Mesenchymal stem cell (in vitro differentiated cells and primary cell): ENCODE data around the gene RABGAP1L.
"Not testable (repeated sequence)": the region's sequence is repeated elsewhere in the genome, so short reads cannot be mapped to it uniquely, and the experiment has no call there.

Source experiments
- DNase-seq: peaks from one replicate; pipeline ENCODE4 v3.0.0-alpha.2; 2013
- H2AFZ ChIP-seq: one replicate; pipeline ENCODE4 v1.6.1; 2013; ENCODE audit warnings: low read depth, mild to moderate bottlenecking, control low read depth, inconsistent platforms, low read length, moderate library complexity
- H2AK5ac ChIP-seq: 2 replicates; pipeline ENCODE4 v1.6.1; 2013; ENCODE audit warnings: low read length, moderate library complexity, mild to moderate bottlenecking, inconsistent platforms; ENCODE audit not compliant: severe bottlenecking
- H2BK120ac ChIP-seq: one replicate; pipeline ENCODE4 v1.6.1; 2013; ENCODE audit warnings: low read depth, mild to moderate bottlenecking, inconsistent platforms, low read length, moderate library complexity
- H2BK12ac ChIP-seq, 2 experiments: one replicate each; pipeline ENCODE4 v1.6.1; 2013; ENCODE audit warnings: inconsistent platforms in 2 of 2, low read length in 2 of 2, mild to moderate bottlenecking in 2 of 2, moderate library complexity in 2 of 2, control low read depth in 1 of 2
- H2BK15ac ChIP-seq: one replicate; pipeline ENCODE4 v1.6.1; 2013; ENCODE audit warnings: mild to moderate bottlenecking, low read depth, inconsistent platforms; ENCODE audit not compliant: poor library complexity, severe bottlenecking
- H2BK5ac ChIP-seq: 2 replicates; pipeline ENCODE4 v1.6.1; 2013; ENCODE audit warnings: low read depth, mild to moderate bottlenecking, low read length, control low read depth, inconsistent platforms; ENCODE audit not compliant: poor library complexity, severe bottlenecking
- H3K14ac ChIP-seq, 2 experiments: one replicate each; pipeline ENCODE4 v1.6.1; 2013; ENCODE audit warnings: inconsistent platforms in 2 of 2, low read length in 2 of 2, control low read depth in 1 of 2, mild to moderate bottlenecking in 1 of 2, moderate library complexity in 1 of 2
- H3K18ac ChIP-seq, 2 experiments: one replicate each; pipeline ENCODE4 v1.6.1; 2013; ENCODE audit warnings: inconsistent platforms in 2 of 2, low read length in 2 of 2, control low read depth in 1 of 2, low read depth in 1 of 2, mild to moderate bottlenecking in 1 of 2
- H3K23ac ChIP-seq, 2 experiments: one replicate each; pipeline ENCODE4 v1.6.1; 2013; ENCODE audit warnings: inconsistent platforms in 2 of 2, low read length in 2 of 2, mild to moderate bottlenecking in 2 of 2, moderate library complexity in 2 of 2, control low read depth in 1 of 2
- H3K27ac ChIP-seq: 2 replicates; pipeline ENCODE4 v1.5.1; 2013; ENCODE audit warnings: mild to moderate bottlenecking, moderate library complexity, low read length, control low read depth, inconsistent platforms; ENCODE audit not compliant: poor library complexity, severe bottlenecking
- H3K27me3 ChIP-seq, 2 experiments: 2 replicates each; pipeline versions ENCODE4 v1.6.1 to v1.7.0; 2013; ENCODE audit warnings: low read length in 2 of 2, mild to moderate bottlenecking in 2 of 2, moderate library complexity in 2 of 2, control low read depth in 1 of 2, inconsistent platforms in 1 of 2; ENCODE audit not compliant: control insufficient read depth in 1 of 2, insufficient read depth in 1 of 2
- H3K36me3 ChIP-seq, 2 experiments: 2 replicates each; pipeline versions ENCODE4 v1.6.1 to v1.7.0; 2013; ENCODE audit warnings: low read length in 2 of 2, control low read depth in 1 of 2, inconsistent platforms in 1 of 2, low read depth in 1 of 2, mild to moderate bottlenecking in 1 of 2; ENCODE audit not compliant: insufficient read depth in 2 of 2, control insufficient read depth in 1 of 2
- H3K4ac ChIP-seq, 2 experiments: one replicate each; pipeline ENCODE4 v1.6.1; 2013; ENCODE audit warnings: inconsistent platforms in 2 of 2, low read length in 2 of 2, mild to moderate bottlenecking in 2 of 2, moderate library complexity in 2 of 2, control low read depth in 1 of 2, low read depth in 1 of 2
- H3K4me1 ChIP-seq: 2 replicates; pipeline ENCODE4 v1.6.1; 2013; ENCODE audit warnings: low read depth, low read length, control low read depth; ENCODE audit not compliant: control insufficient read depth, insufficient read depth
- H3K4me2 ChIP-seq: 2 replicates; pipeline ENCODE4 v1.6.1; 2013; ENCODE audit warnings: low read length, mild to moderate bottlenecking, inconsistent platforms; ENCODE audit not compliant: poor library complexity, severe bottlenecking
- H3K4me3 ChIP-seq, 2 experiments: 2 replicates each; pipeline versions ENCODE4 v1.5.1 to v1.7.0; 2013; ENCODE audit warnings: low read length in 2 of 2, mild to moderate bottlenecking in 2 of 2, control low read depth in 1 of 2, low read depth in 1 of 2; ENCODE audit not compliant: insufficient read depth in 1 of 2
- H3K79me1 ChIP-seq: replicated peaks from 2 replicates; pipeline ENCODE4 v1.6.1; 2013; ENCODE audit warnings: mild to moderate bottlenecking, control low read depth, low read length, inconsistent platforms; ENCODE audit not compliant: poor library complexity, severe bottlenecking
- H3K9ac ChIP-seq: 2 replicates; pipeline ENCODE4 v1.7.0; 2013; ENCODE audit warnings: mild to moderate bottlenecking, low read length, moderate library complexity
- H3K9me3 ChIP-seq: 2 replicates; pipeline ENCODE4 v1.7.0; 2013; ENCODE audit warnings: mild to moderate bottlenecking, low read length; ENCODE audit not compliant: control insufficient read depth
- H4K8ac ChIP-seq: one replicate; pipeline ENCODE4 v1.6.1; 2013; ENCODE audit warnings: inconsistent platforms, mild to moderate bottlenecking, low read length, moderate library complexity
- H4K91ac ChIP-seq: one replicate; pipeline ENCODE4 v1.6.1; 2013; ENCODE audit warnings: mild to moderate bottlenecking, low read length, inconsistent platforms
- WGBS: methylation state at CpG from one replicate; pipeline ENCODE4 v1.1.7; 2013; ENCODE audit warnings: mixed read lengths; 5-methylcytosine and 5-hydroxymethylcytosine counted together

RABGAP1L gene

GRCh38 chr1:174848593-174849560 is 689.6 kb downstream of the RABGAP1L start:
- not testable (repeated sequence) for DNase-seq, H3K14ac ChIP-seq, H2AFZ ChIP-seq, H2BK12ac ChIP-seq, H3K4me1 ChIP-seq, H3K18ac ChIP-seq, H2BK5ac ChIP-seq, H2BK120ac ChIP-seq, H3K4me2 ChIP-seq, H2BK15ac ChIP-seq, H4K91ac ChIP-seq, H3K36me3 ChIP-seq, H3K23ac ChIP-seq, H3K27ac ChIP-seq, H4K8ac ChIP-seq, H2AK5ac ChIP-seq, H3K9ac ChIP-seq, H3K27me3 ChIP-seq, H3K4me3 ChIP-seq, H3K9me3 ChIP-seq, H3K4ac ChIP-seq, H3K79me1 ChIP-seq
- WGBS = 93% methylated on average over 17 of the region's 36 CpGs

DNA sequence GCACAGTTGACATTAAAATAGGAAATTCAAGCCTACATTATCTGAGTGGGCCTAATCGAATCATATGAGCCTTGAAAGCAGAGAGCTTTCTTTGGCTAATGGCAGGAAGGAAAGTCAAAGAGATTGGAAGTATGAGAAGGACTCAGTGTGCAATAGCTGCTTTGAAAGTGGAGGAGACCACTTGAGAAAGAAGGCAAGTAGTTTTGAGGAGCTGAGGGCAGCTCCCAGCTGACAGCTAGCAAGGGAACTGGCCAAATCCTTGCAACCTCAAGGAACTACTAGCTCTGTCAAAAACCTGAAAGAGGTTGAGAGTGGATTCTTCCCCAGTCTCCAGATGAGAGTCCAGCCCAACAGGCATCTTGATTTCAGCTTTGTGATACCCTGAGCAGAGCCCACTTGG is 691.4 kb downstream of the RABGAP1L start:
- no peak overlapping the region for H3K4me3 ChIP-seq
- no peak overlapping the region for H2AK5ac ChIP-seq
- no peak overlapping the region for H2BK12ac ChIP-seq
- no peak overlapping the region for H3K14ac ChIP-seq
- no peak overlapping the region for H4K8ac ChIP-seq
- H3K9ac ChIP-seq = no peak overlapping the region
- no peak overlapping the region for H2BK5ac ChIP-seq
- no peaks in the 10 kb centered on the region for H3K36me3 ChIP-seq
- no peak for DNase-seq
- H3K23ac ChIP-seq = no peak overlapping the region
- no peaks in the 10 kb centered on the region for H3K4me1 ChIP-seq
- H3K4me2 ChIP-seq = no peak overlapping the region
- 100% methylated on average over 1 of the region's 1 CpG for WGBS
- no peaks in the 10 kb centered on the region for H3K27me3 ChIP-seq
- H2BK120ac ChIP-seq = no peak overlapping the region
- no peak overlapping the region for H3K4ac ChIP-seq
- no peak overlapping the region for H3K27ac ChIP-seq
- H3K18ac ChIP-seq = no peak overlapping the region
- H4K91ac ChIP-seq = no peak overlapping the region
- no peaks in the 10 kb centered on the region for H3K9me3 ChIP-seq
- H3K79me1 ChIP-seq = peaks cover 3% of the 10 kb centered on the region
- H2AFZ ChIP-seq = no peak overlapping the region
- H2BK15ac ChIP-seq = no peak overlapping the region

- Histone ChIP-seq H2AK5ac (no peak overlapping the region), H2AFZ (no peak overlapping the region), H3K36me3 (no peaks in the 10 kb centered on the region), H3K18ac (no peak overlapping the region), H3K4me1 (no peaks in the 10 kb centered on the region), H3K23ac (no peak overlapping the region), H2BK5ac (no peak overlapping the region), H3K4me3 (no peak overlapping the region), H3K9ac (no peak overlapping the region), H3K4ac (no peak overlapping the region), H3K4me2 (no peak overlapping the region), H3K9me3 (no peaks in the 10 kb centered on the region), H3K27ac (no peak overlapping the region), H4K8ac (no peak overlapping the region), H3K27me3 (no peaks in the 10 kb centered on the region), H3K79me1 (peaks cover 1% of the 10 kb centered on the region), H2BK15ac (no peak overlapping the region), H3K14ac (no peak overlapping the region), H2BK12ac (no peak overlapping the region), H4K91ac (no peak overlapping the region), H2BK120ac (no peak overlapping the region)
- no peak for DNase-seq
- WGBS = no CpG with 5 or more reads among the region's 1 CpG
Measured at GRCh38 chr1:174858301-174858700, 699.0 kb downstream of the RABGAP1L start.

GRCh38 chr1:174870319-174870718 is 711.0 kb downstream of the RABGAP1L start:
- H2BK15ac ChIP-seq = no peak overlapping the region
- no peak overlapping the region for H3K4me2 ChIP-seq
- no peaks in the 10 kb centered on the region for H3K9me3 ChIP-seq
- H3K79me1 ChIP-seq = peaks cover 2% of the 10 kb centered on the region
- no peaks in the 10 kb centered on the region for H3K36me3 ChIP-seq
- peaks cover 4% of the 10 kb centered on the region for H3K4me1 ChIP-seq
- H3K4ac ChIP-seq = no peak overlapping the region
- H2AFZ ChIP-seq = no peak overlapping the region
- no peak overlapping the region for H3K4me3 ChIP-seq
- H2AK5ac ChIP-seq = no peak overlapping the region
- no peak overlapping the region for H2BK120ac ChIP-seq
- no peak overlapping the region for H4K8ac ChIP-seq
- no peak overlapping the region for H3K23ac ChIP-seq
- no peak overlapping the region for H3K18ac ChIP-seq
- H3K27ac ChIP-seq = no peak overlapping the region
- H4K91ac ChIP-seq = no peak overlapping the region
- WGBS = no CpG with 5 or more reads among the region's 1 CpG
- H2BK5ac ChIP-seq = no peak overlapping the region
- H2BK12ac ChIP-seq = no peak overlapping the region
- H3K9ac ChIP-seq = no peak overlapping the region
- no peaks in the 10 kb centered on the region for H3K27me3 ChIP-seq
- DNase-seq = no peak
- H3K14ac ChIP-seq = no peak overlapping the region
